A549 treated with AZD2906 at 1 μM for 4 hours (cell line): ENCODE measurements around the gene NMUR1. TPM values are rescaled to one million over a fixed set of nuclear protein-coding genes. Genes with fewer than 3 reads are reported as not detected.

Experiments used
- total RNA-seq: library from RNA; stranded (reverse); fragments of 200-300 nt; extraction: Qiagen RNA extraction; gene quantifications from 5 replicates; pipeline ENCODE4 v1.2.3, GENCODE V29; 2022

Gene NMUR1, protein sequence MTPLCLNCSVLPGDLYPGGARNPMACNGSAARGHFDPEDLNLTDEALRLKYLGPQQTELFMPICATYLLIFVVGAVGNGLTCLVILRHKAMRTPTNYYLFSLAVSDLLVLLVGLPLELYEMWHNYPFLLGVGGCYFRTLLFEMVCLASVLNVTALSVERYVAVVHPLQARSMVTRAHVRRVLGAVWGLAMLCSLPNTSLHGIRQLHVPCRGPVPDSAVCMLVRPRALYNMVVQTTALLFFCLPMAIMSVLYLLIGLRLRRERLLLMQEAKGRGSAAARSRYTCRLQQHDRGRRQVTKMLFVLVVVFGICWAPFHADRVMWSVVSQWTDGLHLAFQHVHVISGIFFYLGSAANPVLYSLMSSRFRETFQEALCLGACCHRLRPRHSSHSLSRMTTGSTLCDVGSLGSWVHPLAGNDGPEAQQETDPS
- total RNA-seq = not detected in 5 replicates

DNA sequence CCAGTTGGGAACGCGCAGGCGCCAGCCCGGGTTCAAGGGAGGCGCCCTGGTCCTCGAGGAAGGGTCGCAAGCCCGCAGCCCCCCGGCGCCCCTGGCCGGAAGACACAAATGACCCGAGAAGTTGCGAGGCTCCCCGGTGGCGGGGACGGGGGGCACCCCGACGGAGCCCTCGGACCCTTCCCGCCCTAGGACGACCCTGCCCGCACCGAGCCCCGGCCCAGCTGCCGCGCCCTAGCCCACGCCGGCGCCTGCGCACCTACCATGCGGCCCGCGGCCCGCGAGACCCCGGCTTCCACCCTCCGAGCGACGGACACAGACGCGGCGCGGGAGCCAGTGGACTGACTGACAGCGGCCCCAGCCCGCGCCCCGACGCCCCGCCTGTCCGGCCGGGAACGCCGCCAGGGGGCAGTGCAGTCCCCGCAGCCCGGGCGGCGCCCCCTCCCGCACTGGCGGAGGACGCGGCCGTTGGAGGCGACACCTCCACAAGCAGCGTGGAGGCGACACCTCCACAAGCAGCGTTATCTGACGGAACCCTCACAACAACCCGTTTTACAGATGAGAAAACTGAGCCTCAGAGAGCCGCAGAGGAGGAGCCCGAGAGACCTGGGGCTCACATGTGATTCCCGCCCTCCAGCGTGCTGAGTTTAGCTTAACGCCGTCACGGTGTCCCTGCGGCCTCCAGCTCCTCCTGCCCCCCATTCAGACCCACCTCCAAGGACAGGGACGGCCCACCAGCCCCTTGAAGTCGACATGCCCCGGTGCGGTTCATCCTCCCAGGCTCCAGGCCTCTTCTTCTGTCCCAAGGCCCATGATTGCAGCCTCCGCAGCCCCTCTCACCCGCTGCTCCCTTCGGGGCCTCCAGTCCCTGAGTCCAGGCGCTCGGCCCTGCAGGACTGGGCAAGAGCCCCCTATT lies at the start of gene NMUR1:
TSS of gene NMUR1 (minus strand) at position 347 of the 913 bp plus-strand sequence. CDS start at position 263, 84 bp downstream.

Other genes starting within 250 kb of the NMUR1 start
- 1.8 to 2.4 TPM (median 2.2 TPM) in 5 replicates for gene B3GNT7, start 134.7 kb downstream of the NMUR1 start, total RNA-seq
- gene NCL, start 66.0 kb downstream of the NMUR1 start, total RNA-seq = 677 to 741 TPM (median 729 TPM) in 5 replicates
- gene TEX44, start 62.4 kb upstream of the NMUR1 start, total RNA-seq = not detected in 5 replicates
- 1,406 to 1,718 TPM (median 1,482 TPM) in 5 replicates for gene PTMA, start 178.1 kb upstream of the NMUR1 start, total RNA-seq